ENCODE measurements around the gene CCL3. TPM values are rescaled to one million over a fixed set of nuclear protein-coding genes. Genes with fewer than 3 reads are reported as not detected.
"Not testable (repeated sequence)": the region's sequence is repeated elsewhere in the genome, so short reads cannot be mapped to it uniquely, and the experiment has no call there.

CCL3 gene
- total RNA-seq, 4 donors from 2014 or later, result 2.4 TPM; not detected in 3

- WGBS, 2 donors (ENCODE audit: low coverage in 1 of 2), result 89% methylated on average over 4 of the region's 5 CpGs; no CpG with 5 or more reads in 1 of the 2 donors
- H3K27ac ChIP-seq, result peak overlapping the region in 1 of 4 donors; percentile 3
Observed at GRCh38 chr17:36081681-36082471, 8.1 kb downstream of the CCL3 start.

DNA sequence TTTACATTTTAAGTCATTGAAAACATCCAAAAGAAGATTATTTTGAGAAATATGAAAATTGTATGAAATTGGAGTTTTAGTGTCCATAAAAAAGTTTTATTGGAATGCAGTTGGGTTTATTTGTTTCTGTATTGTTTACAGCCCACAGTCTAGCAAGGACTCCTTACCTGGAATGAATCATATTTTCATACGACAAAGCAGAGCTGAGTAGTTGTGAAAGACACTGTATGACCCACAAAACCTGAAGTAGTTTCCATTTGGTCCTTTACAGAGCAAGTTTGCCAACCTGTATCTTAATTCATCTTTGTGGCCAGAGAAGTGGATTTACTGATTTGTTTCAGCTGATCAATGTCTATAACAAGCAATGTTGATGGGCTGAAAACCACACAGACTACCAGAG is 15.6 kb downstream of the CCL3 start:
- no peak for TF ChIP-seq EP300 (IDR thresholded peaks at IDR 0.05)
- TF ChIP-seq POLR2AphosphoS5 (IDR thresholded peaks at IDR 0.05), result no peak
- TF ChIP-seq POLR2A (IDR thresholded peaks at IDR 0.05), result no peak
- TF ChIP-seq, protein P1, sequence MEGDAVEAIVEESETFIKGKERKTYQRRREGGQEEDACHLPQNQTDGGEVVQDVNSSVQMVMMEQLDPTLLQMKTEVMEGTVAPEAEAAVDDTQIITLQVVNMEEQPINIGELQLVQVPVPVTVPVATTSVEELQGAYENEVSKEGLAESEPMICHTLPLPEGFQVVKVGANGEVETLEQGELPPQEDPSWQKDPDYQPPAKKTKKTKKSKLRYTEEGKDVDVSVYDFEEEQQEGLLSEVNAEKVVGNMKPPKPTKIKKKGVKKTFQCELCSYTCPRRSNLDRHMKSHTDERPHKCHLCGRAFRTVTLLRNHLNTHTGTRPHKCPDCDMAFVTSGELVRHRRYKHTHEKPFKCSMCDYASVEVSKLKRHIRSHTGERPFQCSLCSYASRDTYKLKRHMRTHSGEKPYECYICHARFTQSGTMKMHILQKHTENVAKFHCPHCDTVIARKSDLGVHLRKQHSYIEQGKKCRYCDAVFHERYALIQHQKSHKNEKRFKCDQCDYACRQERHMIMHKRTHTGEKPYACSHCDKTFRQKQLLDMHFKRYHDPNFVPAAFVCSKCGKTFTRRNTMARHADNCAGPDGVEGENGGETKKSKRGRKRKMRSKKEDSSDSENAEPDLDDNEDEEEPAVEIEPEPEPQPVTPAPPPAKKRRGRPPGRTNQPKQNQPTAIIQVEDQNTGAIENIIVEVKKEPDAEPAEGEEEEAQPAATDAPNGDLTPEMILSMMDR (IDR thresholded peaks at IDR 0.05), result no peak
- WGBS, 2 donors (ENCODE audit: low coverage in 1 of 2), result 80 to 88% methylated on average over 1 of the region's 1 CpG

More at GRCh38 chr17:36081681-36082471, 8.1 kb downstream of the CCL3 start:
- H3K9me3 ChIP-seq, H3K36me3 ChIP-seq, H3K4me3 ChIP-seq, H3K4me1 ChIP-seq, ATAC-seq, H3K27me3 ChIP-seq: not testable (repeated sequence)

GRCh38 chr17:36072431-36073121 is 17.4 kb downstream of the CCL3 start:
- Histone ChIP-seq H3K27me3 (peaks cover 11% of the 10 kb centered on the region), H3K4me1 (no peaks in the 10 kb centered on the region), H3K27ac (no peak overlapping the region), H3K36me3 (no peaks in the 10 kb centered on the region), H3K9me3 (peaks cover 0 to 5% (median 0%) of the 10 kb centered on the region in 3 donors), H3K4me3 (no peak overlapping the region)
- no peak for ATAC-seq
- 20 to 34% methylated on average over 7 to 12 of the region's 12 CpGs for WGBS, 2 donors (ENCODE audit: low coverage in 1 of 2)
- TF ChIP-seq, protein P1 (IDR thresholded peaks at IDR 0.05), result peak; percentile 11 to 57 (median 30)
- TF ChIP-seq POLR2A (IDR thresholded peaks at IDR 0.05), result no peak

More for the DNA sequence above, 15.6 kb downstream of the CCL3 start:
- Histone ChIP-seq H3K27ac (no peak overlapping the region), H3K4me3 (no peak overlapping the region), H3K27me3 (peaks cover 11% of the 10 kb centered on the region), H3K9me3 (peaks cover 0 to 5% (median 0%) of the 10 kb centered on the region in 3 donors), H3K4me1 (no peaks in the 10 kb centered on the region), H3K36me3 (no peaks in the 10 kb centered on the region)
- ATAC-seq, result no peak

GRCh38 chr17:36071751-36072150 is 18.2 kb downstream of the CCL3 start:
- ATAC-seq, result no peak
- H3K27ac ChIP-seq, result no peak overlapping the region
- 49 to 73% methylated on average over 2 of the region's 2 CpGs for WGBS, 2 donors (ENCODE audit: low coverage in 1 of 2)
- H3K9me3 ChIP-seq, result no peaks in the 10 kb centered on the region
- no peak overlapping the region for H3K4me3 ChIP-seq
- TF ChIP-seq EP300 (IDR thresholded peaks at IDR 0.05) (no peak), POLR2A (IDR thresholded peaks at IDR 0.05) (no peak), POLR2AphosphoS5 (IDR thresholded peaks at IDR 0.05) (no peak)
- TF ChIP-seq, protein P1 (IDR thresholded peaks at IDR 0.05), result no peak
- H3K36me3 ChIP-seq, result no peaks in the 10 kb centered on the region
- H3K4me1 ChIP-seq, result no peaks in the 10 kb centered on the region
- H3K27me3 ChIP-seq, result peaks cover 18% of the 10 kb centered on the region

DNA sequence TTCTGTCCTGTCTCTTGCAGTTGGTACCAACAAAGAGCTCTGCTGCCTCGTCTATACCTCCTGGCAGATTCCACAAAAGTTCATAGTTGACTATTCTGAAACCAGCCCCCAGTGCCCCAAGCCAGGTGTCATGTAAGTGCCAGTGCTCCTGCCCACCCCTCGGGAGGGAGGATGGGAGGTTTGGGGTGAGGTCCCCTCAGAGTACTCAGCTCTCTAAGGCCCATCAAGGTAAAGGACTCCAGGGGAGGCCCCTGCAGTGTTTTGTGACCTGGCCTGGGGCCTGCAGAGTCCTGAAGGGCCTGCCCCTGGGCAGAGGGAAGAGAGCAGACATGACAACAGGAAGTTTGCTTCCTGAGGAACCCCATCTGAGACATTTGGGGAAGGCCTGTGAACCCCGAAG is 19.5 kb downstream of the CCL3 start:
- Histone ChIP-seq H3K27ac (no peak overlapping the region), H3K4me1 (no peaks in the 10 kb centered on the region), H3K36me3 (no peaks in the 10 kb centered on the region), H3K27me3 (peaks cover 12% of the 10 kb centered on the region), H3K9me3 (no peaks in the 10 kb centered on the region), H3K4me3 (no peak overlapping the region)
- no peak for ATAC-seq
- TF ChIP-seq, protein P1 (IDR thresholded peaks at IDR 0.05), result no peak
- no peak for TF ChIP-seq EP300 (IDR thresholded peaks at IDR 0.05)
- no peak for TF ChIP-seq POLR2AphosphoS5 (IDR thresholded peaks at IDR 0.05)
- TF ChIP-seq POLR2A (IDR thresholded peaks at IDR 0.05), result no peak
- WGBS, 2 donors (ENCODE audit: low coverage in 1 of 2), result 50% methylated on average over 1 of the region's 3 CpGs; no CpG with 5 or more reads in 1 of the 2 donors
